D721Med (cell line): Measurements from ENCODE around the gene DIO1.
"Not testable (repeated sequence)": the region's sequence is repeated elsewhere in the genome, so short reads cannot be mapped to it uniquely, and the experiment has no call there.

Experiments
- DNase-seq: peaks from one replicate; pipeline ENCODE4 v3.0.0; 2011; ENCODE audit warnings: low spot score; ENCODE audit not compliant: insufficient read length
- FAIRE-seq: peaks from 2 replicates; lab custom pipeline; 2011; peaks lifted over from hg19 to GRCh38; lab: Jason Lieb, UNC
- TF ChIP-seq, protein P1 (sequence below): IDR thresholded peaks from 2 replicates; pipeline ENCODE4 v1.5.1; 2012; ENCODE audit warnings: mild to moderate bottlenecking, control low read depth; ENCODE audit not compliant: insufficient read depth; ENCODE audit errors: missing control alignments

DIO1 gene

DNA sequence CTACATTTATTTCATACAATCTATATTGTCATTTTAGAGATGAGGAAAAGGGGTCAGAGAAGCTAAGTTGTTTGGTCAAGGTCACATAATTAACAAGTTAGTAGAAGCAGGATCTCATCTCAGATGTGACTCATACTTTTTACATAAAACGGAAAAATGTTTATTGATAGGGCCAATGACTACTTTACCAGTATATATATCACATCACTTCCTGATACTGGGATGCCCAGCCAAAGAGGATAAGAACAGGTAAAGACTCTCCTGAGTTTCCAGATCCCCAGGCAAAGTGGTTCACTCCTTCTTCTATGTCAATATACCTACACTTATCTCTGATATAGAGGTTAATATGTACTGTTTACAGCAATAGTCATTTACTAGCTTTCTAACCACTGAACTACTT, 25.4 kb upstream of the DIO1 start:
- DNase-seq: no peak
- no peak for FAIRE-seq
- TF ChIP-seq, protein P1, sequence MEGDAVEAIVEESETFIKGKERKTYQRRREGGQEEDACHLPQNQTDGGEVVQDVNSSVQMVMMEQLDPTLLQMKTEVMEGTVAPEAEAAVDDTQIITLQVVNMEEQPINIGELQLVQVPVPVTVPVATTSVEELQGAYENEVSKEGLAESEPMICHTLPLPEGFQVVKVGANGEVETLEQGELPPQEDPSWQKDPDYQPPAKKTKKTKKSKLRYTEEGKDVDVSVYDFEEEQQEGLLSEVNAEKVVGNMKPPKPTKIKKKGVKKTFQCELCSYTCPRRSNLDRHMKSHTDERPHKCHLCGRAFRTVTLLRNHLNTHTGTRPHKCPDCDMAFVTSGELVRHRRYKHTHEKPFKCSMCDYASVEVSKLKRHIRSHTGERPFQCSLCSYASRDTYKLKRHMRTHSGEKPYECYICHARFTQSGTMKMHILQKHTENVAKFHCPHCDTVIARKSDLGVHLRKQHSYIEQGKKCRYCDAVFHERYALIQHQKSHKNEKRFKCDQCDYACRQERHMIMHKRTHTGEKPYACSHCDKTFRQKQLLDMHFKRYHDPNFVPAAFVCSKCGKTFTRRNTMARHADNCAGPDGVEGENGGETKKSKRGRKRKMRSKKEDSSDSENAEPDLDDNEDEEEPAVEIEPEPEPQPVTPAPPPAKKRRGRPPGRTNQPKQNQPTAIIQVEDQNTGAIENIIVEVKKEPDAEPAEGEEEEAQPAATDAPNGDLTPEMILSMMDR: no peak

DNA sequence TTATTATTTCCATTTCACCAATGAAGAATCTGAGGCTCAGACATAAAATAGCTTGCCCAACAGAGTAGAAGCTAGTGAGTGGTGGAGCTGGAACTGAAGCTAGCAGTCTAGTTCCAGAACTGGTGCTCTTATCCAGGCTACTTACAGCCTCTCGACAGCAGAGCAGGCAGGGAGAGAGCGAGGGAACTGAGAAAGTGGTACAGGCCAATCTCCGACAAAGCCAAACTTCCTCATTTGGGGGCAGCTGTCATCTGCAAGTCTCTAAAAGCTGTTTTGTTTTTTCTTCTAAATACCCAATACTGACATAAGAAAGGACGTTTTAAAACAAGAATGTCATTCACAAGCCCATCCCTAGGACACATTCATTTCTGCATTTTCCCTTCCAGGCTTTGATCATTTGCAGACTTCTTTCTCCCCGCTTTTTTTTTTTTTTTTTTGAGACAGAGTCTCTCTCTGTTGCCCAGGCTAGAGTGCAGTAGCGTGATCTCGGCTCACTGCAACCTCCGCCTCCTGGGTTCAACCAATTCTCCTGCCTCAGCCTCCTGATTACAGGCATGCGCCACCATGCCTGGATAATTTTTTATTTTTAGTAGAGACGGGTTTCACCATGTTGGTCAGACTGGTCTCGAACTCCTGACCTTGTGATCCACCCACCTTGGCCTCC, 24.4 kb upstream of the DIO1 start:
- FAIRE-seq: no peak
- no peak for DNase-seq
- TF ChIP-seq, protein P1: no peak

DNA sequence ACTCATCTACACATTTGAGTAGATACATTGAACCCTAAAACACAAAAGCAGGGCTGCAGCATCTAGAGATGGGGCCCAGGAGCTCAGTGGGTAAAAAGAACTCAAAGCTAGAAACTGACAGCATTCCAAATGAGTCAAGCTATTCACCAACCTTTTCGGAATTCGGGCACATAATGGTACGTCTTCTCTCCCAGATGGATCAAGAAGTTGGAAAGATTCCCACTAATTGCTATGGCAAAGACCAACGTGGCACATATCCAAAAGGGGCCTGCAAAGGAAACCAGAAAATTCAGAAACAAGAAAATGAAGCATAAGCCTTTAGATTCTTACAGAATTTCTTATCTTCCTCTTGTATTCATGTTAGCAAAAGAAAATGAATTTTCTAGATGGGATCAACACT, 22.8 kb upstream of the DIO1 start:
- TF ChIP-seq, protein P1: no peak
- DNase-seq (no peak), FAIRE-seq (no peak)

DNA sequence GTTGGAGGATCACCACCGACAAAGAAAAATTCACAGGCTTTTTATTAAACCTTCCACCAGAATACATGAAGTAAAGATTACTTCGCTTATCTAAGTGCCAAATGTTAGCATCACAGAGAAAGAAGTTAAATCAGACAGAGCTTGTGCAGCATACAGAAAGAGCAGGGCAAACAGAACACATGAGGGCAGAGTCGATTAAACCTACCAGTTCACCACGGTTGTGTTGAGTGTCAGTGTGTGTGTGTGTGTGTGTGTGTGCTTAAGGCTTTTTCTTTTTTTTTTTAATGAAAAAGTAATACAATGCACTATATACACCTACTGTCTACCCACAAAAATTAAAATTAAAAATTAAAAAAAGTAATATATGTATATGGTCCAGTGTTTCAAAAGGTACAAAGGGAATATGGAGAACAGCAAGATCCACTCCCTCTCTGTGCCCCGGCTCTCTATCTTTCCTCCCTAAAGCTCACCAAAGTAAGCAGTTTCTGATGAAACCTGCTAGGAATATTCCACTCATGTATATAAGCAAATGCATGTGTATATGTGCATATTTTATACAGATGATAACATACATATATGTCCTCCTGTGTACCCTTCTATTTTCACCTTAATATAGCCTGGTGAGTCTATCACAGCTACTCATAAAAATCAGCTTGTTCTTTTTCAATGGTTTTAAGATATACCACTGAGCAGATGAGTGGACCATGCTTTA, 22.1 kb upstream of the DIO1 start:
- DNase-seq (no peak), FAIRE-seq (no peak)
- TF ChIP-seq, protein P1: no peak

DNA sequence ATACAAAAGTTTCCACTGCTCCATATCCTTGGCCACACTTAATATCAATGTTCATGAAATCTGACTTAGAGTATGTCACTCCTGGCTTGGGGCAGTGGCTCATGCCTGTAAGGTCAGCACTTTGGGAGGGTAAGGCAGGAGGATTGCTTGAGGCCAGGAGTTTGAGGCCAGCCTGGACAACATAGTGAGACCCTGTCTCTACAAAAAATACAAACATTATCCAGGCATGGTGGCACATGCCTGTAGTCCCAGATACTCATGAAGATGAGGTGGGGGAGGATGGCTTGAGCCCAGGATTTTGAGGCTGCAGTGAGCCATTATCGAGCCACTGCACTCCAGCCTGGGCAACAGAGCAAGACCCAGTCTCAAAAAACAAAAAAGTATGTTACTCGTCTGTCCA, 18.8 kb upstream of the DIO1 start:
- DNase-seq, FAIRE-seq: not testable (repeated sequence)

DNA sequence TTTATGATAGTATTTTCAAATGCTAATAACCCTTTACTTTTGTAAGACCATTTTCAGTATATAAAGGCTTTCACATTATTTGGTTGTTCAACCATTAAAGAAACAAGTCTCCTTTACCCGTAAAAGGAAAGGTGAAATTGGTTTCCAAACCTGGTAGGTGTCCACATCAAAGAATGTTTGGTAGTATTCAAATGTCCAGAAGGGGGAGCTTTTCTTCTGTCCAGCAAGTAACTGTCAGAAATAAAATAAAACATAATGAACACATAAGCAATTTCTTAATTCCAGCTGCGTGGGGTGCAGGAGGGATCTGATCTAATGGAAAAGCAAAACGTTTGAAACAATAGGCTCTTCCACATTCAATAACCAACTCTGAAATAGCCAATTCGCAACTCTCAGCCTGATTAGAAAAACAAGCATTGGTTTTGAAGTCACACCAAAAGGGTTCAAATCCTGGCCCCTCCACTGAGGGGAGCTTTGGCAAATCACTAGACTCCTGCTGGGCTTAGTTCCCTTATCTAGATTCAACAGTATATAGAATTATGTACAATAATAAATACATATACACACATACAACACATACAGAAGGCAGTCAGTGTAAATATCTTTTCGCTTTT, 15.4 kb upstream of the DIO1 start:
- DNase-seq (no peak), FAIRE-seq (no peak)
- TF ChIP-seq, protein P1: peak; percentile 58

DNA sequence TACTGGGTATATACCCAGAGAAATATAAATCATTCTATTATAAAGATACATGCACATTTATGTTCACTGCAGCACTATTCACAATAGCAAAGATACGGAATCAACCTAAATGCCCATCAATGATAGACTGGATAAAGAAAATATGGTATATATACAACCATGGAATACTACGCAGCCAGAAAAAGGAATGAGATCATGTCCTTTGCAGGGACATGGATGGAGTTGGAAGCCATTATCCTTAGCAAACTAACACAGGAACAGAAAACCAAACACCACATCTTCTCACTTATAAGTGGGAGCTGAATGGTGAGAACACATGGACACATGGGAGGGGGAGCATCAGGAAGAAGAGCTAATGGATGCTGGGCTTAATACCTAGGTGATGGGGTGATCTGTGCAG, 12.1 kb upstream of the DIO1 start:
- not testable (repeated sequence) for FAIRE-seq, DNase-seq

DNA sequence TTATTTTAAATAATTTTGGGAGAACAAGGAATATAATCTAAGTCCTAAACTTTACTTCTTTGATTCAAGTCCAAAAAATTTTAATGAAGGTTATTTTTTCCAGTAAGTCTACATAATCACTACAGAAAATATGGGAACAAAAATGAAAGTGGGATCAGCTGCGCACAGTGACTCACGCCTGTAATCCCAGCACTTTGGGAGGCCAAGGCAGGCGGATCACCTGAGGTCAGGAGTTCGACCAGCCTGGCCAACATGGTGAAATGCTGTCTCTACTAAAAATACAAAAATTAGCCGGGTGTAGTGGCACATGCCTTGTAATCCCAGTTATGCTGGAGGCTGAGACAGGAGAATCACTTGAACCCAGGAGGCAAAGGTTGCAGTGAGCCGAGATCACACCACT, 10.4 kb upstream of the DIO1 start:
- not testable (repeated sequence) for DNase-seq, FAIRE-seq
